ENCODE results near the gene SHE.

Gene SHE

DNA sequence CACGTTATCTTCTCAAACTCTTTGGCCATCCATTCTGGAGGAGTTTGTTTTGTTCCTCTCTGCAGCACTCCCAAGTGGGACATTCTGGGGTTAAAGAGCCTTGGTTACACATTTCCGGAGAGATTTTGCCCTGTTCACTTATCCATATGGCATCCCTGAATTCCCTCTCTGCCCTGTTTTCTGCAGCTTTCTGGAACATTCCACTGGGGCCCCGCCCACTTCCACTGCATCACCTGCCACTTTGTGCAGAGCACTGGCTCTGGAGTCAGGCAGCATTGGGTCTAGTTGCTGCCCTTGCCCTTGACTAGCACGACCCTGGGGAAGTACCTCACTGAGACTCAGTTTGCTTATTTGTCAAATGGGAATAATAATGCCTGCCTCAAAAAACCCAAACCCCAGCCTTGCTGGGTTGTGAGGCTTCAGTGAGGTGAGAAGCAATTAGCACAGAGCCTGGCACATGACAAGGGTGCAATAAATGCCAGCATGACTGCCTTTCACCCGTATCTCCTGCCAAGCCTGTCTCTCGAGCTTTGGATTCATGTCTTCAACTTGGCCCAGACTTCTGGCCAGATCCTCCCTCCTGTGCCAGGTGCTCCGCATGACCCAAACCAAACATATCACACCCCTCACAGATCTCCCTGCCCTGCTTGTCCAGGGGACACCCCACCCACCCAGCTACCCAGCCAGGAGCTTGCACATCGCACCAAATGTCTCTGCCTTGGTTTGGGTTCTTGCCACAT lies 58.8 kb downstream of the SHE start:
- DNase-seq, result no peak

DNA sequence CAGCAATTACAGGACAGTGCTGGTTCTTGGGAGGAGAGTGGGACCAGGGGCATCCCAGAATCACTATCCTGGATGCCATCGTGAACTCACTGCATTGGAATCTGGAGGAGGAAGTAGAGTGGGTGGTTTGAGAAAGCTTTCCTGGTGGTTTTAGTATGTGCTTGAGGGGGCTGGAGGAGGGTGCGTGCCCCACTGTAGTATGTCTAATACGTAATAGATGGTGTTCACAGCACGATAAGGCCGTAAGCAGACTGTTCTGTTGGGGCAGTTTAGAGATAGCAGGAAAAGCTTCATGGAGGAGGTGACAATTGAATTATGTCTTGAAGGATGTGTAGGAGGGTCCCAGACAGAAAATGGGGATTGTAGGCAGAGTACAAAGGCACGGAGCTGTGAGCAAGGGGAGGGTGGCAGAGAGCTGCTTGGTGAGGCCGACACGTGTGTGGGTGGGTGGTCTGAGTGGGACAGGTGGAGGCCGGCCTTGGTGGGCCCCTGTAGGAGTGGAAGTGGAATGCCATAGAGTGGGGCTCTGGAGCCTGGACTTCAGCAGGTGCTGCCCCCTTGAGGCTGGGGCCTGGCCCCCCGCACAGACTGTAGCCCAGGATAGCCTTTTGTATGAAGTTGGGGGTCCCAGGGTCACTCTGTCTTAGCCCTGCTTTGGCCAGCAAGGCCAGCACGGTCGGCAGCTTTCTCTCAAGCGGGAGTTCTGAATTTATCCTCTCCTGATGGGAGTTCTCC lies 60.0 kb downstream of the SHE start:
- DNase-seq, result no peak

DNA sequence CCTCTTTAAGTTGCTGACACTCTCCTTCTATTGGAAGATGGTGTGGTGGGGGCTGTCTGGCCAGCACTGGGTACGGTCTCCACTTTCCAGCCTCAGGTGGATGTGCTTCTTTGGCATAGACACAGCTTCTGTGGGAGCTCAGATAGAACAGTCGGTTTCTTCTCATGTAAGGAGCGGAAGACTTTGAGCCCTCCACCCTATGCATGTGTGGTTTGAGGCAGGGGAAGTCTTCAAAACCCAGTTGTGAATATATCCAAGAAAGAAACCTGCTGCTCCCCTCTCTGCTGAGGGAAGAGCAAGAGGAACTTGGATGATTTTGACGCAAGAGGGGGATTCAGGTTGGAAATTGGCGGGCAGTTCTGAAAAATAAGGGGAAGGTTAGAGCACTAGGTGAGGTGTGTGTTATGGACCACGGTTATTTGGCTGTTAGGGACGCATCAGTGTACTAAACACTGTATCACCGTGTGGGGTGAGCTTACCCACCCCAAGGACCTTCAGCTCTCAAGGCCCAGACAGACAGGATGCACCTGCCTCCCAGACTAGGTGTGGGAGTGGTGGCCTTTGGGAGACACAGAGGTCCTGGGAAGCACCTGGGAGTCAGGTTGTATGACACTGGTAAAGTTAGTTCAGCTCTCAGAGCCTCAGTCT lies 60.8 kb downstream of the SHE start:
- no peak for DNase-seq

DNA sequence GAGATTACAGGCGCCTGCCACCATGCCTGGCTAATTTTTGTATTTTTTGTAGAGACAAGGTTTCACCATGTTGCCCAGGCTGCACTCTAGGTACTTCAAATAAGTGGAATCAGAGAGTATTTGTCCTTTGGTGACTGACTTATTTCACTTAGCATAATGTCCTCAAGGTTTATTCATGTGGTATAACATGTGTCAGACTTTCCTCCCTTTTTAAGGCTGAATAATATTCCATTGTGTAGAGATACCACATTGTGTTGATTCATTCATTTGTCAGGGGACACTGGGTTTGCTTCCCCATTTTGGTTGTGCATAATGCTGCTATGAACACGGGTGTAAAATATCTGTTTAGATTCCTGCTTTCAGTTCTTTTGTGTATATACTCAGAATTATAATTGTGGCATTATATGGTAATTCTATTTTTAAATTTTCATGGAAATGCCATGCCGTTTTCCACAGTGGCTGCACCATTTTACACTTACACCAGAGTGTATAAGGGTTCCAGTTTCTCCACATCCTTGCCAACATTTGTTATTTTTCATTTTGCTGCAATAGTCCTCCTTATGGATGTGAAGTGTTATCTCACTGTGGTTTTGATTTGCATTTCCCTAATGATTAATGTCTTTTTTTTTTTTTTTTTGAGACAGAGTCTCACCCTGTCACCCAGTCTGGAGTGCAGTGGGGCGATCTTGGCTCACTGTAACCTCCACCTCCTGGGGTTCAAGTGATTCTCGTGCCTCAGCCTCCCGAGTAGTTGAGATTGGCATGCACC lies 62.0 kb downstream of the SHE start:
- no peak for DNase-seq

DNA sequence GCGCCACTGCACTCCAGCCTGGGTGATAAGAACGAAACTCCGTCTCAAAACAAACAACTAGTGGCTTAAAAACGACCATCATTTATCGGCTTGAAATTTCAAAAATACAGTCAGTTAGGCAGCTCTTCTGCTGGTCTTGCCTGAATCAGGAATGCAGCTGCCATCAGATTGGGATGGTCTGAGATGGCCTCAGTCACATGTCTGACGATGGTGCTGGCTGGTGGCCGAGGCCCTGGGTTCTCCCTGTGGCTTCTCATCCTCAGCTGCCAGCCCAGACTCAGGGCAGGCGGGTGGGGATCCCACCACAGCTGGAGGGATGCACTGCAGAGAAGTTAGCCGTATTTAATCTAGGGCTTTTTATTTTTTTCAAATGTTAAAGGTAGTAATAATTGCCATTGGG lies 65.8 kb downstream of the SHE start:
- no peak for DNase-seq

GRCh38 chr1:154435599-154436200 lies 66.5 kb downstream of the SHE start:
- DNase-seq, result no peak

DNA sequence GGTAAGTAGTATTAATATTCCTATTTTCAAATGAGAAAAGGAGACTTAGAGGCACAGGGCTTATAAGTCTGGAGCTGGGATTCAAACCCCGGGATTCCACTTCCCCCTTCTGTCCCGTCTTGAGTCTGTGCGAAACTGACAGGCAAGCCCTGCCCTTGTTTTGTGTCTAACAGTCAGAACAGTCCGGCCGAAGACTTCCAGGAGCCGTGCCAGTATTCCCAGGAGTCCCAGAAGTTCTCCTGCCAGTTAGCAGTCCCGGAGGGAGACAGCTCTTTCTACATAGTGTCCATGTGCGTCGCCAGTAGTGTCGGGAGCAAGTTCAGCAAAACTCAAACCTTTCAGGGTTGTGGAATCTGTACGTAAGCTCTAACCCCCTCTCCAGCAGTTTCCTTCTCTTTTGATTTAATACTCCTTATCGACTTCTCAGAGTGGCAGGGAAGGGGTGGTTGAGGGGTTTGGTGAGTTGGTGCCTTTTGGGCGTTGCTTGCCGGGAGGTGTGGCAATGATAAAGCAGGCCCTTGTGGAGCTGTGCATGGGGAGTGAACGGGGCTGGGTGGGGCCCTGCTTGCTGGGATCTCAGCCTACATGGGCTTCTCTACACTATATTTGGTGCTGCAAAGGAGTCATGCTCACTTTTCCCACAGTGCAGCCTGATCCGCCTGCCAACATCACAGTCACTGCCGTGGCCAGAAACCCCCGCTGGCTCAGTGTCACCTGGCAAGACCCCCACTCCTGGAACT lies 67.7 kb downstream of the SHE start:
- no peak for DNase-seq

DNA sequence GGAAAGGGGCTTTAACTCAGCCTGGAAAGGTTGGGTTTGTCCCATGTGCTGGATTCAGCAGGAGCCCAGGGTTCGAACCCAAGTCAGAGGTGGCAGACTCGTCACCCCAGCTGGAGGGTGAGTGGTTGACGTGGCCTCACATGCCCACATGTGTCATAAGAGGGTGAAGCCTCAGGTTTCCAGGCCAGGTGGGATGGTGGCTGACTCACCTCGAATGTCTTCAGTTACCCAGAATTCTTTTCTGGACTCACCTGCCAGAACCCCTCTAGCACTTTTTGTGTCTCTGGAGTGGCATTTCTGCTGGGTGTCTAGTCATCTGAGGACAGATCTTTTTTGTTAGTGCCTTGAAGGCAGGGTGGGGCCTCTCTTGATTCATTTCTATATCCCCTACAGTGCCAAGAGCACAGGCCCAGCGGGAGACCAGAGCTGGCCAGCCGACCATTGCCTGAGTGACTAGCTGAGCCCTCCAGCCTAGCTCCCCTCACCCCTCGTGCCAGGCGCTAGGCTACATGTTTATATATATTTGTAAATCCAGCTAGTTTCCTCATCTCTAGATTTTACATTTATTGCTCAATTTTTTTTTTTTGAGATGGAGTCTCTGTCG lies 68.9 kb downstream of the SHE start:
- no peak for DNase-seq

GRCh38 chr1:154431586-154432373 lies 70.4 kb downstream of the SHE start:
- no peak for DNase-seq

- no peak for DNase-seq
Measured at GRCh38 chr1:154430903-154431302, 71.3 kb downstream of the SHE start.

GRCh38 chr1:154429841-154430611 lies 72.2 kb downstream of the SHE start:
- DNase-seq, result no peak

Measured in GDM1 (cell line).